Bronchial epithelial cell (primary cell): ENCODE measurements around the gene AKAP8. TPM values are rescaled to one million over a fixed set of nuclear protein-coding genes. Genes with fewer than 3 reads are reported as not detected.
"Not testable (repeated sequence)": the region's sequence is repeated elsewhere in the genome, so short reads cannot be mapped to it uniquely, and the experiment has no call there.

Experiments
- DNase-seq: peaks from one replicate; pipeline ENCODE4 v3.0.0-alpha.2; 2010; ENCODE audit warnings: low read depth
- FAIRE-seq: peaks from 2 replicates; lab custom pipeline; 2011; peaks lifted over from hg19 to GRCh38; lab: Jason Lieb, UNC
- H3K27me3 ChIP-seq: 2 replicates; pipeline ENCODE4 v1.5.1; 2011; ENCODE audit warnings: low read length; ENCODE audit not compliant: control insufficient read depth, insufficient read depth
- H3K36me3 ChIP-seq: 2 replicates; pipeline ENCODE4 v1.5.1; 2011; ENCODE audit warnings: low read length; ENCODE audit not compliant: control insufficient read depth, insufficient read depth
- H3K4me3 ChIP-seq: 2 replicates; pipeline ENCODE4 v1.5.1; 2011; ENCODE audit warnings: mild to moderate bottlenecking, low read depth, low read length, control low read depth
- CTCF ChIP-seq: IDR thresholded peaks from 2 replicates; pipeline ENCODE4 v1.5.1; 2011; ENCODE audit warnings: mild to moderate bottlenecking, moderate library complexity, low read length, control low read depth, inconsistent platforms; ENCODE audit not compliant: insufficient read depth, severe bottlenecking
- total RNA-seq: library from RNA; depleted of rRNA; stranded (reverse); fragments of >200 nt; gene quantifications from 2 replicates; pipeline ENCODE4 v1.2.1, GENCODE V29; 2014

Gene AKAP8
- total RNA-seq, 1 donor from 2014 or later, result 16.8 TPM

GRCh38 chr19:15397236-15397635 is 17.6 kb upstream of the AKAP8 start:
- Histone ChIP-seq H3K4me3 (no peak overlapping the region), H3K27me3 (no peaks in the 10 kb centered on the region), H3K36me3 (peaks cover 37% of the 10 kb centered on the region)
- no peak for DNase-seq
- FAIRE-seq, result no peak
- TF ChIP-seq CTCF, result no peak

GRCh38 chr19:15396436-15396835 is 16.8 kb upstream of the AKAP8 start:
- FAIRE-seq (peak; percentile 47), DNase-seq (no peak)
- TF ChIP-seq CTCF, result no peak
- Histone ChIP-seq H3K4me3 (no peak overlapping the region), H3K36me3 (peaks cover 36% of the 10 kb centered on the region), H3K27me3 (no peaks in the 10 kb centered on the region)

GRCh38 chr19:15395251-15395650 is 15.7 kb upstream of the AKAP8 start:
- not testable (repeated sequence) for FAIRE-seq, H3K27me3 ChIP-seq, H3K4me3 ChIP-seq, DNase-seq
- H3K36me3 ChIP-seq, result peaks cover 29% of the 10 kb centered on the region

GRCh38 chr19:15394426-15394825 is 14.8 kb upstream of the AKAP8 start:
- DNase-seq (no peak), FAIRE-seq (no peak)
- peaks cover 25% of the 10 kb centered on the region for H3K36me3 ChIP-seq
- H3K27me3 ChIP-seq, result no peaks in the 10 kb centered on the region
- no peak for TF ChIP-seq CTCF
- no peak overlapping the region for H3K4me3 ChIP-seq

- FAIRE-seq (no peak), DNase-seq (no peak)
- TF ChIP-seq CTCF, result no peak
- Histone ChIP-seq H3K4me3 (no peak overlapping the region), H3K36me3 (peaks cover 21% of the 10 kb centered on the region), H3K27me3 (no peaks in the 10 kb centered on the region)
Measured at GRCh38 chr19:15393963-15394362, 14.4 kb upstream of the AKAP8 start.

- Histone ChIP-seq H3K36me3 (peaks cover 6% of the 10 kb centered on the region), H3K4me3 (no peak overlapping the region), H3K27me3 (no peaks in the 10 kb centered on the region)
- DNase-seq (no peak), FAIRE-seq (no peak)
- TF ChIP-seq CTCF, result no peak
Measured at GRCh38 chr19:15390814-15391213, 11.2 kb upstream of the AKAP8 start.
